Lower leg skin (tissue), 3 donors: ENCODE measurements around the gene BDH1.

Source experiments
- POLR2A ChIP-seq, 2 donors: fragments of 450-650 bp; IDR thresholded peaks; one replicate each; pipeline ENCODE4 v1.6.1; 2016 to 2017; ENCODE audit warnings: antibody characterized with exemption in 2 of 2, mild to moderate bottlenecking in 1 of 2, moderate library complexity in 1 of 2
- TF ChIP-seq, protein P1 (sequence below), 3 donors: fragments of 450-650 bp; IDR thresholded peaks; one replicate each; pipeline ENCODE4 v1.5.1; 2016; ENCODE audit warnings: antibody characterized with exemption in 3 of 3, mild to moderate bottlenecking in 3 of 3, moderate library complexity in 2 of 3

DNA sequence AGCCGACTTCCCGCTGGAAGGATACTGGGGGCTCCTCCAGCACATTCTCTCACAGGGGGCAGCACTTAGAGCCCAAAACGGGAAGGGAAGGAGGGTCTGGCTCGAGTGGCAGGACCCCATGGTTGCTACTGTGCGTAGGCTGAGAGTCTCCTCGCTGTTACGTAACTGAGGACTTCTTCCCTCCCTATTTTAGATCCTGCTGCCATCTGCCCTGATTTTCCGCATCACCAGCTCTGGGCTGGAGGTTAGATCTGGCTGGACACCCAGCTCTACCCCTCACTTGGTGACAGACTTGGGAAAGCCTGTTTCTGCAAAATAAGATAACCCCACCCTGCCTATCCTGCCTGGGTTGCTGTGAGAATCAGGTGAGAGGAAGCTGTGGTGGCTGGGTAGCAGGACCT is 47.7 kb downstream of the BDH1 start:
- TF ChIP-seq, protein P1, sequence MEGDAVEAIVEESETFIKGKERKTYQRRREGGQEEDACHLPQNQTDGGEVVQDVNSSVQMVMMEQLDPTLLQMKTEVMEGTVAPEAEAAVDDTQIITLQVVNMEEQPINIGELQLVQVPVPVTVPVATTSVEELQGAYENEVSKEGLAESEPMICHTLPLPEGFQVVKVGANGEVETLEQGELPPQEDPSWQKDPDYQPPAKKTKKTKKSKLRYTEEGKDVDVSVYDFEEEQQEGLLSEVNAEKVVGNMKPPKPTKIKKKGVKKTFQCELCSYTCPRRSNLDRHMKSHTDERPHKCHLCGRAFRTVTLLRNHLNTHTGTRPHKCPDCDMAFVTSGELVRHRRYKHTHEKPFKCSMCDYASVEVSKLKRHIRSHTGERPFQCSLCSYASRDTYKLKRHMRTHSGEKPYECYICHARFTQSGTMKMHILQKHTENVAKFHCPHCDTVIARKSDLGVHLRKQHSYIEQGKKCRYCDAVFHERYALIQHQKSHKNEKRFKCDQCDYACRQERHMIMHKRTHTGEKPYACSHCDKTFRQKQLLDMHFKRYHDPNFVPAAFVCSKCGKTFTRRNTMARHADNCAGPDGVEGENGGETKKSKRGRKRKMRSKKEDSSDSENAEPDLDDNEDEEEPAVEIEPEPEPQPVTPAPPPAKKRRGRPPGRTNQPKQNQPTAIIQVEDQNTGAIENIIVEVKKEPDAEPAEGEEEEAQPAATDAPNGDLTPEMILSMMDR (IDR thresholded peaks at IDR 0.05): no peak
- no peak for TF ChIP-seq POLR2A (IDR thresholded peaks at IDR 0.05)
